GM23338 (cell line): ENCODE measurements around the gene CACNB3. TPM values are rescaled to one million over a fixed set of nuclear protein-coding genes. Genes with fewer than 3 reads are reported as not detected.

Experiments
- ATAC-seq: fragments of 200-7000 bp; cut with Tn5 transposase; 3 replicates; pipeline ENCODE4 v1.9.1; 2020
- DNase-seq: peaks from one replicate; pipeline ENCODE4 v3.0.0-alpha.2; 2015; ENCODE audit warnings: low spot score
- H2AFZ ChIP-seq: fragments of 200-600 bp; sonication (generic); 2 replicates; pipeline ENCODE4 v1.8.0; 2016; ENCODE audit warnings: antibody characterized with exemption, mild to moderate bottlenecking, moderate library complexity
- H3F3A ChIP-seq: fragments of 200-600 bp; sonication (generic); replicated peaks from 2 replicates; pipeline ENCODE4 v1.8.0; 2017; ENCODE audit warnings: antibody characterized with exemption, mixed run types, low read depth
- H3K27ac ChIP-seq: fragments of 200-600 bp; sonication (generic); 2 replicates; pipeline ENCODE4 v1.6.1; 2016; ENCODE audit warnings: low read depth
- H3K27me3 ChIP-seq: fragments of 200-600 bp; sonication (generic); 2 replicates; pipeline ENCODE4 v1.8.0; 2016; ENCODE audit warnings: mild to moderate bottlenecking, mixed run types, moderate library complexity; ENCODE audit not compliant: insufficient read depth
- H3K36me3 ChIP-seq: fragments of 200-600 bp; sonication (generic); 2 replicates; pipeline ENCODE4 v1.8.0; 2016; ENCODE audit warnings: mild to moderate bottlenecking; ENCODE audit not compliant: insufficient read depth
- H3K4me1 ChIP-seq: fragments of 200-600 bp; sonication (generic); 2 replicates; pipeline ENCODE4 v1.8.0; 2016; ENCODE audit warnings: mild to moderate bottlenecking, moderate library complexity; ENCODE audit not compliant: insufficient read depth
- H3K4me2 ChIP-seq: fragments of 200-600 bp; sonication (generic); 2 replicates; pipeline ENCODE4 v1.7.1; 2017; ENCODE audit warnings: mixed run types
- H3K4me3 ChIP-seq: fragments of 200-600 bp; sonication (generic); 2 replicates; pipeline ENCODE4 v1.6.1; 2016; ENCODE audit warnings: mixed run types
- H3K79me2 ChIP-seq: fragments of 200-600 bp; sonication (generic); replicated peaks from 2 replicates; pipeline ENCODE4 v1.8.0; 2017; ENCODE audit warnings: mild to moderate bottlenecking; ENCODE audit not compliant: insufficient read depth
- H3K9me2 ChIP-seq: fragments of 200-600 bp; sonication (generic); 2 replicates; pipeline ENCODE4 v1.8.0; 2017; ENCODE audit not compliant: insufficient read depth
- H4K20me1 ChIP-seq: fragments of 200-600 bp; sonication (generic); replicated peaks from 2 replicates; pipeline ENCODE4 v1.8.0; 2017; ENCODE audit warnings: mild to moderate bottlenecking; ENCODE audit not compliant: insufficient read depth
- H3K27ac Mint-ChIP-seq: 2 replicates; pipeline ENCODE4 v1.8.0; 2020; ENCODE audit warnings: inconsistent platforms, mild to moderate bottlenecking, moderate library complexity, mixed read lengths
- H3K27me3 Mint-ChIP-seq: 3 replicates; pipeline ENCODE4 v1.8.0; 2022; ENCODE audit warnings: low read depth, mild to moderate bottlenecking, moderate library complexity, mixed read lengths, inconsistent platforms; ENCODE audit not compliant: insufficient read depth, poor library complexity
- H3K36me3 Mint-ChIP-seq: 3 replicates; pipeline ENCODE4 v1.8.0; 2021; ENCODE audit warnings: low read depth, mild to moderate bottlenecking, inconsistent platforms, moderate library complexity, mixed read lengths
- H3K4me1 Mint-ChIP-seq: 3 replicates; pipeline ENCODE4 v1.8.0; 2020; ENCODE audit warnings: mild to moderate bottlenecking, inconsistent platforms, mixed read lengths
- H3K4me3 Mint-ChIP-seq: 3 replicates; pipeline ENCODE4 v1.8.0; 2021; ENCODE audit warnings: moderate library complexity, mild to moderate bottlenecking, inconsistent platforms, mixed read lengths
- H3K9me3 Mint-ChIP-seq: 3 replicates; pipeline ENCODE4 v1.8.0; 2020; ENCODE audit warnings: moderate library complexity, mild to moderate bottlenecking, inconsistent platforms, mixed read lengths
- ETS1 ChIP-seq: IDR thresholded peaks from 2 replicates; pipeline ENCODE4 v1.6.1; 2016; ENCODE audit warnings: antibody characterized with exemption
- EZH2 ChIP-seq: fragments of 200-600 bp; sonication (generic); IDR thresholded peaks from one replicate; pipeline ENCODE4 v1.8.0; 2017; ENCODE audit warnings: antibody characterized with exemption, mild to moderate bottlenecking, low read depth; ENCODE audit not compliant: unreplicated experiment
- NANOG ChIP-seq: IDR thresholded peaks from 2 replicates; pipeline ENCODE4 v1.6.1; 2016; ENCODE audit warnings: antibody characterized with exemption, borderline replicate concordance
- ZNF114 ChIP-seq: fragments of 250-450 bp; sonication (Bioruptor Pico); IDR thresholded peaks from 2 replicates; pipeline ENCODE4 v1.5.0; 2020; ENCODE audit warnings: mild to moderate bottlenecking, moderate library complexity
- ZNF462 ChIP-seq: fragments of 250-450 bp; sonication (Bioruptor Pico); IDR thresholded peaks from 2 replicates; pipeline ENCODE4 v1.5.0; 2020; ENCODE audit warnings: mild to moderate bottlenecking, moderate library complexity
- polyA plus RNA-seq: library from polyadenylated mRNA; unstranded; fragments of >200 nt; fragmentation: Nextera tagmentation; extraction: Ambion mirVana; gene quantifications from 2 replicates; pipeline ENCODE4 v1.2.1, GENCODE V29; 2016
- total RNA-seq: library from RNA; depleted of rRNA; stranded (reverse); fragments of >200 nt; shearing (Covaris generic); gene quantifications from 2 replicates; pipeline ENCODE4 v1.2.3, GENCODE V29; 2014

CACNB3 gene
- total and polyA plus RNA-seq, 2 experiments from 2014 or later: 4.1 to 6.2 TPM

GRCh38 chr12:48793696-48794095 is 24.6 kb upstream of the CACNB3 start:
- Histone ChIP-seq H3K4me1 (peaks cover 11% of the 10 kb centered on the region), H4K20me1 (no peaks in the 10 kb centered on the region), H3K79me2 (no peaks in the 10 kb centered on the region), H3K36me3 (no peaks in the 10 kb centered on the region), H3K27ac (no peak overlapping the region), H2AFZ (no peak overlapping the region), H3K4me3 (no peak overlapping the region), H3F3A (peaks cover 7% of the 10 kb centered on the region), H3K27me3 (peaks cover 5% of the 10 kb centered on the region; the same call in 1 of the 2 replicates), H3K9me2 (no peaks in the 10 kb centered on the region), H3K4me2 (no peak overlapping the region)
- TF ChIP-seq ZNF462: no peak
- no peak for TF ChIP-seq EZH2
- no peak for TF ChIP-seq NANOG
- TF ChIP-seq ZNF114 (CRISPR knock-in tag): no peak
- Mint-ChIP-seq H3K9me3 (no peaks in the 10 kb centered on the region), H3K4me3 (no peak overlapping the region), H3K27ac (no peak overlapping the region), H3K4me1 (peaks cover 21% of the 10 kb centered on the region), H3K36me3 (no peaks in the 10 kb centered on the region), H3K27me3 (peaks cover 3% of the 10 kb centered on the region)
- DNase-seq (no peak), ATAC-seq (no peak)

GRCh38 chr12:48794870-48795269 is 23.4 kb upstream of the CACNB3 start:
- no peak overlapping the region for H3K4me3 Mint-ChIP-seq
- peaks cover 19% of the 10 kb centered on the region for H3K4me1 Mint-ChIP-seq
- H3F3A ChIP-seq: peaks cover 6% of the 10 kb centered on the region
- H3K27me3 Mint-ChIP-seq: peaks cover 3% of the 10 kb centered on the region
- no peaks in the 10 kb centered on the region for H3K79me2 ChIP-seq
- ATAC-seq (no peak), DNase-seq (no peak)
- H3K4me3 ChIP-seq: no peak overlapping the region
- no peak for TF ChIP-seq ETS1
- no peaks in the 10 kb centered on the region for H3K9me3 Mint-ChIP-seq
- H3K36me3 Mint-ChIP-seq: no peaks in the 10 kb centered on the region
- no peak overlapping the region; the same call in 1 of the 2 replicates for H2AFZ ChIP-seq
- H4K20me1 ChIP-seq: no peaks in the 10 kb centered on the region
- H3K4me2 ChIP-seq: no peak overlapping the region
- no peak overlapping the region for H3K27ac ChIP-seq
- no peaks in the 10 kb centered on the region for H3K9me2 ChIP-seq
- H3K27ac Mint-ChIP-seq: no peak overlapping the region
- H3K27me3 ChIP-seq: peaks cover 5% of the 10 kb centered on the region; the same call in 1 of the 2 replicates
- H3K36me3 ChIP-seq: no peaks in the 10 kb centered on the region
- peaks cover 10% of the 10 kb centered on the region for H3K4me1 ChIP-seq
